Vagina (tissue), 2 donors: ENCODE data around the gene SMARCAL1. TPM values are rescaled to one million over a fixed set of nuclear protein-coding genes. Genes with fewer than 3 reads are reported as not detected.

Source experiments
- DNase-seq, 2 donors: peaks; one replicate each; pipeline ENCODE4 v3.0.0-alpha.2; 2017; ENCODE audit errors: extremely low spot score in 2 of 2
- H3K27ac ChIP-seq: fragments of 200-600 bp; sonication (generic); one replicate; pipeline ENCODE4 v1.5.1; 2019
- H3K27me3 ChIP-seq: fragments of 200-600 bp; sonication (generic); one replicate; pipeline ENCODE4 v1.5.1; 2019
- H3K36me3 ChIP-seq, 2 donors: fragments of 200-600 bp; sonication (generic); one replicate each; pipeline ENCODE4 v1.5.1; 2017 to 2019
- H3K4me1 ChIP-seq: fragments of 200-600 bp; sonication (generic); one replicate; pipeline ENCODE4 v1.5.1; 2019
- H3K4me3 ChIP-seq, 2 donors: fragments of 200-600 bp; sonication (generic); 1 replicate in 1 of 2; 2 replicates in 1 of 2; pipeline ENCODE4 v1.5.1; 2016 to 2019
- H3K9me3 ChIP-seq: fragments of 200-600 bp; sonication (generic); one replicate; pipeline ENCODE4 v1.5.1; 2019
- CTCF ChIP-seq, 3 experiments: fragments of 450-650 bp in 2 of 3; fragments of 200-600 bp in 1 of 3; sonication (generic) in 1 of 3; IDR thresholded peaks; one replicate each; pipeline ENCODE4 v1.5.1; 2017 to 2019; ENCODE audit warnings: antibody characterized with exemption in 3 of 3, mild to moderate bottlenecking in 2 of 3, moderate library complexity in 2 of 3
- POLR2A ChIP-seq, 2 donors: fragments of 450-650 bp; IDR thresholded peaks; one replicate each; pipeline ENCODE4 v1.6.1; 2017; ENCODE audit warnings: antibody characterized with exemption in 2 of 2, mild to moderate bottlenecking in 2 of 2, moderate library complexity in 2 of 2
- POLR2AphosphoS5 ChIP-seq, 2 donors: sonication (generic); formaldehyde crosslinking; IDR thresholded peaks; one replicate each; pipeline ENCODE4 v1.9.0; 2017; ENCODE audit warnings: antibody characterized with exemption in 2 of 2, mild to moderate bottlenecking in 2 of 2, low read depth in 1 of 2; ENCODE audit not compliant: insufficient read depth in 1 of 2
- intact Hi-C: fragments of 100-400 bp; cut with DNase I; formaldehyde crosslinking; loops from one replicate; pipeline ENCODE4 v1.15.1; 2023
- total RNA-seq: library from RNA; depleted of rRNA; stranded (reverse); fragments of >200 nt; gene quantifications from one replicate; pipeline ENCODE4 v1.2.3, GENCODE V29; 2016

SMARCAL1 gene
- total RNA-seq, 1 donor from 2014 or later = 36.1 TPM

DNA sequence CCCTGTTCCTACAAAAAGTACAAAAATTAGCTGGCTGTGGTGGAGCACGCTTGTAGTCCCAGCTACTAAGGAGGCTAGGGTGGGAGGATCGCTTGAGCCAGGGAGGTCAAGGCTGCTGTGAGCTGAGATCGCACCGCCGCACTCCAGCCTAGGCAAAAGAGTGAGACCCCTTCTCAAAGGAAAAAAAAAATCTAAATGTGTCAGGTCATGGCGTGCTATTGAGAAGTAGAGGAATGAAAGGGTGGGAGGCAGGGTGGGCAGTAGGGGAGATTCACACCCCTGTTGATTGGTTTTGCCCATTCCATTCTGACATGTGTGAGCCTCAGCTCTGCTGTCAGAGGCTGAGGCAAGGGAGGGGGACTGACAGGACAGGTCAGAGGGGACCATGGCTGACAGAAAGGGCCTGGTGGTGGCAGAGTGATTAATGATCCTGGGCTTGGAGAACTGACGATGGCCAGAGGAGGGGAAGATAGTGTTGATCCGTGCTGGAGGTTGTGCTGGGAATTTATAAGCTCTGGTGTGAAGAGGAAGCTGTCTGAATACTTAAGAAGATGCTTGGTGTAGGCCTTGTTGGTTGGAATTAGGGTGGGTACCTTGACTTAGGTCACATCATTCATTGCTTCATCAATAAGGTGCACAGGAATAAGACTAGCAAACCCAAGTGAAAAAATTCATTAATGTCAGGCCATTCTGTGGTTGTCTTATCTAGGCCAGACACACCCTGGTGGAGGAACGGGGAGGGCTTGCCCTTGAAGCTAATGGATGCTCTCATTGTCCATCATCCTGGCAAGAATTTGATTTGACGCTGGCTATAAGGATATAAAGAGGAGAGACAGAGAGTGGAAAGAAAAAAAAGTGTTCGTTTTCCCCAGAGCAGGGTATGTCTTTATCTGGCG is 19.1 kb upstream of the SMARCAL1 start:
- H3K9me3 ChIP-seq = no peaks in the 10 kb centered on the region
- no peaks in the 10 kb centered on the region for H3K36me3 ChIP-seq
- DNase-seq = no peak
- no peaks in the 10 kb centered on the region for H3K4me1 ChIP-seq
- H3K4me3 ChIP-seq = no peak overlapping the region
- intact Hi-C loops = no loop called here
- H3K27me3 ChIP-seq = no peaks in the 10 kb centered on the region
- TF ChIP-seq POLR2AphosphoS5 (IDR thresholded peaks at IDR 0.05; ENCODE audit: insufficient read depth in 1 of 2, low read depth in 1 of 2) (no peak), CTCF (IDR thresholded peaks at IDR 0.05) (no peak), POLR2A (IDR thresholded peaks at IDR 0.05) (no peak)
- H3K27ac ChIP-seq = no peak overlapping the region

DNA sequence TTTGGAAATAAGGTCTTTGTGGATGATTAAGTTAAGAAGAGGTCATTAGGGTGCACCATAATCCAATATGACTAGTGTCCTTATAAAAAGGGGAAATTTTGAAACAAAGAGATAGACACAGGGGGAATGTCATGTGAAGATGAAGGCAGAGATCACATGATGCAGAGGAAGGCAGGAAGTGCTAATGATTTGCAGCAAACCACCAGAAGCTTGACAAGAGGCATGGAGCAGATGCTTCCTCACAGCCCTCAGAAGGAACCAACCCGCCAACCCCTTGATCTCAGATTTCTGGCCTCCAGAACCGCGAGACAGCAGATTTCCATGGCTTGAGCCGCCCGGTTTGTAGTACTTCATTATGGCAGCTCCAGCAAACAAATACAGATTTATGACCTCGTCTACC is 17.4 kb upstream of the SMARCAL1 start:
- intact Hi-C loops = no loop called here

DNA sequence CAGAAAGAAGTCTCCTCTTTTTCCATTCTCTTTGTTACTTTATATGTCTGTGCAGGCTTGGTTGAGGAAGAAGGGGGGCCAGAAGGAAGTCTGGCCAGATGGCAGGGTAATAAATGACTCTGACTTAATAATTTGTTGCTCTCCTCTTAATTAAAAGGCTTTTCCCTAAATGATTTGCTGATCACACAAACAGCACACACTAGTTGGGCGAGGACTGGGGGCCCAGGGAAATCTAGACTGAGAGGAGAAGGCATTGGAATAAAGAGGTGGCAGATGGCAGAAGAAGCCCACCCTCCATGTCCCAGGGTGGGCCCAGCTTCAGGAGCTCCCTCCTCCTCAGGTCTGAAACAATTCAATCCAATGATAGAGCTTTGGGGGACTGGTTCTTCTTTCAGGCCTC is 12.7 kb upstream of the SMARCAL1 start:
- intact Hi-C loops = no loop called here
- TF ChIP-seq CTCF (IDR thresholded peaks at IDR 0.05) (no peak), POLR2A (IDR thresholded peaks at IDR 0.05) (no peak), POLR2AphosphoS5 (IDR thresholded peaks at IDR 0.05; ENCODE audit: insufficient read depth in 1 of 2, low read depth in 1 of 2) (no peak)
- no peaks in the 10 kb centered on the region for H3K36me3 ChIP-seq
- DNase-seq = no peak
- H3K4me1 ChIP-seq = no peaks in the 10 kb centered on the region
- no peak overlapping the region for H3K27ac ChIP-seq
- no peaks in the 10 kb centered on the region for H3K9me3 ChIP-seq
- H3K4me3 ChIP-seq = no peak overlapping the region
- H3K27me3 ChIP-seq = no peaks in the 10 kb centered on the region

More for the DNA sequence above, 17.4 kb upstream of the SMARCAL1 start:
- H3K27me3 ChIP-seq = no peaks in the 10 kb centered on the region
- TF ChIP-seq CTCF (IDR thresholded peaks at IDR 0.05) (no peak), POLR2AphosphoS5 (IDR thresholded peaks at IDR 0.05; ENCODE audit: insufficient read depth in 1 of 2, low read depth in 1 of 2) (no peak), POLR2A (IDR thresholded peaks at IDR 0.05) (no peak)
- no peaks in the 10 kb centered on the region for H3K9me3 ChIP-seq
- H3K4me3 ChIP-seq = no peak overlapping the region
- H3K4me1 ChIP-seq = no peaks in the 10 kb centered on the region
- no peaks in the 10 kb centered on the region for H3K36me3 ChIP-seq
- H3K27ac ChIP-seq = no peak overlapping the region
- no peak for DNase-seq

DNA sequence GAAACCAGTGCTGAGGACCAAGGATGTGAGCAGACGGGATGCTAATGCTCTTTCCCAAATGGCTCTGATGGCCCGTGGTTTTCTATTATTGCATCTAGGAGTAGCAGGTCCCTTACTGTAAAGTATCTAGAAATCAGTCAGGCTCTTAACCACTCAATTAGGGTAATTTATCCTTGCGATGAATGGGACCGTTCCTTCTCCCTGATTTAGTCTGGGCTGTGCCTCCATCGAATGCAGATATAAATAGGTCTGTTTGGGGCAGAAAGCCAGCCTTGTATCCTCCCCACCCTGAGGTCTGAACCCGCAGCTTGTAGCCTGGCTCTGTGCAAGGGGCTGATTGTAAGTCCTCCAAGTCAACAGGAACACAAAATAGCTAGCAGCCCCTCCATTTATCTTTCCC is 9.5 kb upstream of the SMARCAL1 start:
- no peaks in the 10 kb centered on the region for H3K9me3 ChIP-seq
- no peak overlapping the region for H3K4me3 ChIP-seq
- DNase-seq = no peak
- no peaks in the 10 kb centered on the region for H3K4me1 ChIP-seq
- no peaks in the 10 kb centered on the region for H3K36me3 ChIP-seq
- intact Hi-C loops = no loop called here
- H3K27ac ChIP-seq = no peak overlapping the region
- no peak for TF ChIP-seq POLR2AphosphoS5 (IDR thresholded peaks at IDR 0.05; ENCODE audit: insufficient read depth in 1 of 2, low read depth in 1 of 2)
- TF ChIP-seq POLR2A (IDR thresholded peaks at IDR 0.05) = no peak
- TF ChIP-seq CTCF (IDR thresholded peaks at IDR 0.05) = no peak
- H3K27me3 ChIP-seq = no peaks in the 10 kb centered on the region

DNA sequence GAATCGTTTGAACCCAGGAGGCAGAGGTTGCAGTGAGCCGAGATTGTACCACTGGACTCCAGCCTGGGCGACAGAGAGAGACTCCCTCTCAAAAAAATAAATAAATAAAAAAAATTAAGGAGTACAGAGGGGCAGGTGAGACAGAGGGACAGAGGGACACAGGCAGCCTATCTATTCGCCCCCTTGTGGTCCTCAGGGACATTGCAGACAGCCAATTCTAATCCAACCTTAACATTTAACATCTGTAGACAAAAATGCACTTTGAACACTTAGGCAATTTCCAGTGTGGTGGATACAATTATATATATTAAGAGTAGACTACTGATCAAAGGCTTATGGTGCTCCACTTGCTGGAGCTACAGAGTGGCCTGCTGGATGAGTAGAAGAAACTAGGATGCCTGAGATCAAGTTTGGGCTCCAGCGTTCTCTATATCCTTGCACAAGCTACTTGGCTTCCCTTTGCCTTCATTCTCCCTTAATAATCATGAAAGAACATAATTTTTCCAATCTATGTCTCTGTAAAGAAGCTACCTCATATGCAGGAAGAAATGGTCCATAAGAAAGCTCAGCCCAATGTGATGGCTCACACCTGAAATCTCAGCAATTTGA is 8.2 kb upstream of the SMARCAL1 start:
- H3K4me1 ChIP-seq = no peaks in the 10 kb centered on the region
- H3K9me3 ChIP-seq = no peaks in the 10 kb centered on the region
- H3K27ac ChIP-seq = no peak overlapping the region
- intact Hi-C loops = no loop called here
- H3K36me3 ChIP-seq = no peaks in the 10 kb centered on the region
- no peak for DNase-seq
- no peak overlapping the region for H3K4me3 ChIP-seq
- no peak for TF ChIP-seq POLR2AphosphoS5 (IDR thresholded peaks at IDR 0.05; ENCODE audit: insufficient read depth in 1 of 2, low read depth in 1 of 2)
- peak in 2 of 3 experiments; percentile 47 to 63 for TF ChIP-seq CTCF (IDR thresholded peaks at IDR 0.05)
- no peaks in the 10 kb centered on the region for H3K27me3 ChIP-seq
